IgD-negative memory B cell (primary cell): ENCODE data around the gene SLC6A20. TPM values are rescaled to one million over a fixed set of nuclear protein-coding genes. Genes with fewer than 3 reads are reported as not detected.
A peak's percentile ranks its signal among the peaks of the same experiment; 100 is the strongest.

Experiments
- H3K27ac Mint-ChIP-seq, 3 donors: one replicate each; pipeline ENCODE4 v1.8.0; 2020 to 2022; ENCODE audit warnings: mild to moderate bottlenecking in 3 of 3, mixed read lengths in 3 of 3, moderate library complexity in 1 of 3
- H3K27me3 Mint-ChIP-seq: one replicate; pipeline ENCODE4 v1.8.0; 2021; ENCODE audit warnings: mixed read lengths
- H3K36me3 Mint-ChIP-seq: one replicate; pipeline ENCODE4 v1.8.0; 2020; ENCODE audit warnings: mild to moderate bottlenecking, mixed read lengths
- H3K4me1 Mint-ChIP-seq, 3 donors: one replicate each; pipeline ENCODE4 v1.8.0; 2020 to 2022; ENCODE audit warnings: mixed read lengths in 3 of 3, mild to moderate bottlenecking in 1 of 3
- H3K4me3 Mint-ChIP-seq, 4 donors: one replicate each; pipeline ENCODE4 v1.8.0; 2020 to 2022; ENCODE audit warnings: mild to moderate bottlenecking in 4 of 4, mixed read lengths in 4 of 4, moderate library complexity in 3 of 4
- H3K9me3 Mint-ChIP-seq, 3 donors: one replicate each; pipeline ENCODE4 v1.8.0; 2020 to 2021; ENCODE audit warnings: mixed read lengths in 3 of 3, mild to moderate bottlenecking in 1 of 3
- polyA plus RNA-seq: library from polyadenylated mRNA; unstranded; fragments of 300-500 nt; fragmentation: Illumina TruSeq; gene quantifications from one replicate; pipeline ENCODE4 v1.2.3, GENCODE V29; 2021

Gene SLC6A20
- polyA plus RNA-seq, 1 donor from 2014 or later = 0.69 TPM

GRCh38 chr3:45712434-45713110, 83.8 kb downstream of the SLC6A20 start:
- Mint-ChIP-seq H3K4me1 (peaks cover 0 to 2% (median 0%) of the 10 kb centered on the region in 3 donors), H3K4me3 (no peak overlapping the region), H3K36me3 (peaks cover 5% of the 10 kb centered on the region), H3K27ac (peak overlapping the region in 1 of 3 donors; percentile 21), H3K27me3 (no peaks in the 10 kb centered on the region), H3K9me3 (no peaks in the 10 kb centered on the region)

DNA sequence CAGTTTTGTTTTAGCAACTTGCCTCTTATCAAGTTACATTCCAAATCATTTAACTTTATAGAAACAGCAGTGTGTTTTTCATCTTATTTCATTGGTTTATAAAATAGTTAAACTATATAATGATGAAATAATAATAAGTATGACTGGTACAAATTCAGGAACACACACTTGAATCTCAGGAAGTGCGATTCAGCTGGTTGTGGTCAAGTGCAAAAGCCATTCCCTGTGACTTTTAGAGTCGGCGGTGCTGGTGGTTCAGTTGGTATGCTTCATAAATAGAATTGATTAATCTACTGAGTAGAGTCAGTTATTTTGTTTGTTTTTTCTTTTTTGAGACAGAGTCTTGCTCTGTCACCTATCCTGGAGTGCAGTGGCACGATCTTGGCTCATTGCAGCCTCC, 84.4 kb downstream of the SLC6A20 start:
- peak overlapping the region in 1 of 3 donors; percentile 21 for H3K27ac Mint-ChIP-seq
- H3K4me3 Mint-ChIP-seq = no peak overlapping the region
- H3K4me1 Mint-ChIP-seq = peaks cover 0 to 2% (median 0%) of the 10 kb centered on the region in 3 donors
- no peaks in the 10 kb centered on the region for H3K27me3 Mint-ChIP-seq
- H3K36me3 Mint-ChIP-seq = peaks cover 10% of the 10 kb centered on the region
- H3K9me3 Mint-ChIP-seq = no peaks in the 10 kb centered on the region

DNA sequence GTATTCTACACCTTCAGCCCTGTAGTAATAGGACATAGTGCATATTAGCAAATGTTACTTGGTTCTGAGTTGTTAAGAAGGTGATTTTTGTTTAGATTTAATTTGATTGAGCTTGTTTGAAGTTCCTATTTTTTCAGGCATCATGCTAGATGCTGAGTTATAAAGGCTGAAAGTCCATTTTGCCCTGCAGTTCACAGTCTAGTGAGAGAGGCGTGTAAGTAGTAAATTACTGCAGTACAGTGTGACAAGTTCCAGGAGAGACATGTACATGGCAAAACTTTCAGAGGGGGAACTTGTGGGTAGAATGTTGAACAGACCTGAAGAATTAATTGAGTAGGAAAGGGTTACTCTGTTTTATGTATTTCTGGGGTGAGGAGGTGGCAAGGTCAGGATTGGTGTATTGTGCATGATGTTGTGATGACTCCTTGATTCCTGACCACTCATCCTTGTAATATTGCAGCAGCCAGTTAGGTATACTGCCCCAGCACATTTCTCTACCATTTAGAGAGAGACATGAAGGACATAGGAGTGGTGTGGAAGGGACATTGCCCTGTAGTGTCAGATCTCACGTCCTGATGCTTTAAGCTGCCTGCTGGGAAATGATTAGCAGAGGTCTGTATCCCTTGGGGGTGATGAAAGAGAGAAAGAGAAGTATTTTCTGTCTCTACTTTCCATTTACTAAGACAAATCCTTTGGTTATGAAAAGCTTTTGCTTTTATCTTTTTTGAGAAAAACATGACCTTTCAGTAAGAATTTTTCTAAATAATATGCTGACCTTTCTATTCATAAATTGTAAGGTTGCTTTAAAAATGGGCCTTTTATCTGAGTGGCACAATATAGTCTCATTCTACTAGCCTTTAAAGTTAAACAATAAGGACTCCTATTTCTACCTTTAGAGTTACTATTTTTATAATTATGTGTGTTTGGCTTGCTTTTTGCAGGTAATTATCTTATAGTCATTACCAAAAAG, 90.2 kb downstream of the SLC6A20 start:
- H3K36me3 Mint-ChIP-seq = peaks cover 7% of the 10 kb centered on the region
- peaks cover 2 to 21% (median 11%) of the 10 kb centered on the region in 3 donors for H3K4me1 Mint-ChIP-seq
- no peaks in the 10 kb centered on the region for H3K9me3 Mint-ChIP-seq
- no peaks in the 10 kb centered on the region for H3K27me3 Mint-ChIP-seq
- H3K27ac Mint-ChIP-seq = no peak overlapping the region
- H3K4me3 Mint-ChIP-seq = no peak overlapping the region

Other genes with a start within 250 kb of the SLC6A20 start
- gene LIMD1, start 201.8 kb downstream of the SLC6A20 start, polyA plus RNA-seq = 23.0 TPM
- 14.9 TPM for gene SACM1L, start 107.1 kb downstream of the SLC6A20 start, polyA plus RNA-seq
- 13.9 TPM for gene LZTFL1, start 45.6 kb upstream of the SLC6A20 start, polyA plus RNA-seq
- 6.3 TPM for gene CCR9, start 90.0 kb upstream of the SLC6A20 start, polyA plus RNA-seq
- 0.69 TPM for gene CXCR6, start 146.9 kb upstream of the SLC6A20 start, polyA plus RNA-seq
- 3.3 TPM for gene FYCO1, start 199.3 kb upstream of the SLC6A20 start, polyA plus RNA-seq
- not detected for gene XCR1, start 230.9 kb upstream of the SLC6A20 start, polyA plus RNA-seq